Activated CD8-positive, alpha-beta T cell treated with anti-CD3 and anti-CD28 coated beads for 36 hours (primary cell): ENCODE measurements around the gene ACRV1. TPM values are rescaled to one million over a fixed set of nuclear protein-coding genes. Genes with fewer than 3 reads are reported as not detected.

Source experiments
- ATAC-seq: fragments of 200-7000 bp; cut with Tn5 transposase; one replicate; pipeline ENCODE4 v1.10.0; 2021; ENCODE audit warnings: mild to moderate bottlenecking, moderate library complexity
- CTCF ChIA-PET: fragments of 350-600 bp; sonication (Branson Sonifier 250); formaldehyde crosslinking; loops from one replicate; lab custom pipeline; 2021; ENCODE audit warnings: antibody characterized with exemption; lab: Charles Lee
- POLR2A ChIA-PET: fragments of 350-600 bp; sonication (Branson Sonifier 250); formaldehyde crosslinking; loops from one replicate; lab custom pipeline; 2021; ENCODE audit warnings: antibody characterized with exemption; lab: Charles Lee
- DNase-seq: peaks from one replicate; pipeline ENCODE4 v3.0.0-alpha.2; 2020
- H3K27ac Mint-ChIP-seq: one replicate; pipeline ENCODE4 v1.8.0; 2021; ENCODE audit warnings: mild to moderate bottlenecking, mixed read lengths
- H3K27me3 Mint-ChIP-seq: one replicate; pipeline ENCODE4 v1.8.0; 2021; ENCODE audit warnings: mixed read lengths
- H3K36me3 Mint-ChIP-seq: one replicate; pipeline ENCODE4 v1.8.0; 2021; ENCODE audit warnings: low read depth, mixed read lengths
- H3K4me1 Mint-ChIP-seq: one replicate; pipeline ENCODE4 v1.8.0; 2021; ENCODE audit warnings: low read depth, mixed read lengths
- H3K4me3 Mint-ChIP-seq: one replicate; pipeline ENCODE4 v1.8.0; 2021; ENCODE audit warnings: mild to moderate bottlenecking, moderate library complexity, mixed read lengths
- H3K9me3 Mint-ChIP-seq: one replicate; pipeline ENCODE4 v1.8.0; 2021; ENCODE audit warnings: mixed read lengths
- intact Hi-C: fragments of 100-400 bp; cut with micrococcal nuclease; formaldehyde crosslinking; loops from one replicate; pipeline ENCODE4 v1.10.0; 2022
- total RNA-seq, 2 experiments: library from RNA; stranded (reverse); gene quantifications; one replicate each; pipeline ENCODE4 v1.2.3, GENCODE V29; 2021
- TF ChIP-seq, protein P1 (sequence below): fragments of 200-600 bp; IDR thresholded peaks from one replicate; pipeline ENCODE4 v1.8.0; 2022; ENCODE audit warnings: antibody characterized with exemption, mild to moderate bottlenecking

The ACRV1 gene
- total RNA-seq, 2 experiments from 2014 or later = not detected

DNA sequence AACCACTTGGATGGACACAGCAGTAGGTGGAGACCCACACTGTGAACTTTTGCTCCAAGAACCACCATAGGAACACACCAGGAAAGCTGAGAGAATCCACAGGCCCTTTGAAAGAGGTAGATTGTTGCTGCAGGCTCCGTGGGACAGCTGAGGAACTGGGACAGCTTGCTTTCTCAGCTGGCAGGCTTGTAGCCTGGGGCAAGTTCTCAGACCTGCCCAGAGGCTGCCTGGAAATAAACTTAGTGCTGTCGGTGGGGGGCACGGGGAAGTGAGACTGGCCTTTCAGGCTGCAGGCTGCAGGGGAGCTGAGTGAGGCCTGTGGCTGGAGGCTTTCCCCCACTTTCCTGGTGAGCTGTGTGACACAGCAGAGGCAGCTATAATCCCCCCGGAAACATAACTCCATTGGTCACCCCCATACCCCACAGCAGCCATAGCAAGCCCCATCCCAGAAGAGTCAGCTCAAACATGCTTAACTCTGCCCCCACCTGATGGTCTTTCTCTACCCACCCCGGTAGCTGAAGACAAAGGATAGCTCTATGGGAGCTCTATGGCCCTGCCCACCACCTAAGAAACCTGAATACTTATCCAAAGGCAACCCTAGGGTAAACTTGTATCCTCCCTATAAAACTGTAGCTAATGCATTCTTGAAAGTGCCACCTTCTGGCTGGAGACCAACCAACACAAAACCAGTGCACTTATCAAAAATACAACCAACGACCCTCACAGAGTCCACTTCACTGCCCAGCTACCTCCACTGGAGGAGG is 21.4 kb upstream of the ACRV1 start:
- ATAC-seq (no peak), DNase-seq (no peak)
- no peak overlapping the region for H3K27ac Mint-ChIP-seq
- ChIA-PET POLR2A (no interaction called here), CTCF (interaction anchor here (1.0 kb wide), 1 partner anchor 173 kb away, joined by 4 read pairs; no protein-coding TSS in a partner anchor)
- H3K36me3 Mint-ChIP-seq = no peaks in the 10 kb centered on the region
- H3K4me1 Mint-ChIP-seq = no peaks in the 10 kb centered on the region
- H3K27me3 Mint-ChIP-seq = peaks cover 11% of the 10 kb centered on the region
- TF ChIP-seq, protein P1, sequence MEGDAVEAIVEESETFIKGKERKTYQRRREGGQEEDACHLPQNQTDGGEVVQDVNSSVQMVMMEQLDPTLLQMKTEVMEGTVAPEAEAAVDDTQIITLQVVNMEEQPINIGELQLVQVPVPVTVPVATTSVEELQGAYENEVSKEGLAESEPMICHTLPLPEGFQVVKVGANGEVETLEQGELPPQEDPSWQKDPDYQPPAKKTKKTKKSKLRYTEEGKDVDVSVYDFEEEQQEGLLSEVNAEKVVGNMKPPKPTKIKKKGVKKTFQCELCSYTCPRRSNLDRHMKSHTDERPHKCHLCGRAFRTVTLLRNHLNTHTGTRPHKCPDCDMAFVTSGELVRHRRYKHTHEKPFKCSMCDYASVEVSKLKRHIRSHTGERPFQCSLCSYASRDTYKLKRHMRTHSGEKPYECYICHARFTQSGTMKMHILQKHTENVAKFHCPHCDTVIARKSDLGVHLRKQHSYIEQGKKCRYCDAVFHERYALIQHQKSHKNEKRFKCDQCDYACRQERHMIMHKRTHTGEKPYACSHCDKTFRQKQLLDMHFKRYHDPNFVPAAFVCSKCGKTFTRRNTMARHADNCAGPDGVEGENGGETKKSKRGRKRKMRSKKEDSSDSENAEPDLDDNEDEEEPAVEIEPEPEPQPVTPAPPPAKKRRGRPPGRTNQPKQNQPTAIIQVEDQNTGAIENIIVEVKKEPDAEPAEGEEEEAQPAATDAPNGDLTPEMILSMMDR = no peak
- intact Hi-C loops = no loop called here
- no peak overlapping the region for H3K4me3 Mint-ChIP-seq
- H3K9me3 Mint-ChIP-seq = no peaks in the 10 kb centered on the region

DNA sequence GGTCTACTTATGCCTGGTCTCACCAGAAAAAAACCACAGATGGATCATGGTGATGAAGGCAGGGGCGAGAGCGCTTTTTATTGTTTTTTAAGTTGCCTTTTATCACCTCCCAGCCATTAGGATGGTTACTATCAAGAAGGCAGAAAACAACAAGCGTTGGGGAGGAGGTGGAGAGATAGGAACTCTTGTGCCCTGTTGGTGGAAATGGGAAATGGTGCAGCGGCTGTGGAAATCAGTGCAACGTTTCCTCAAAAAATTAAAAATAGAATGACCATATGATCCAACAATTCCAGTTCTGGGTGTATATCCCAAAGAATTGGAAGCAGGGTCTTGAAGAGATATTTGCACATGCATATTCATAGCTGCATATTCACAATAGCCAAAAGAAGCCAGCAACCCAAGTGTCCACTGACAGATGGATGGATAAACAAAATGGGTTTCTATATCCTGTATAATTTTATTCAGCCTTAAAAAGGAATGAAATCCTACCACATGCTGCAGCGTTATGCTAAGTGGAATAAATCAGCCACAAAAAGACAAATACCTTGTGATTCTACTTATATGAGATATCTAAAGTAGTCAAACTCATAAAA is 20.5 kb upstream of the ACRV1 start:
- H3K27ac Mint-ChIP-seq = no peak overlapping the region
- no peaks in the 10 kb centered on the region for H3K4me1 Mint-ChIP-seq
- no peak overlapping the region for H3K4me3 Mint-ChIP-seq
- H3K27me3 Mint-ChIP-seq = peaks cover 7% of the 10 kb centered on the region
- no peak for DNase-seq
- ChIA-PET POLR2A (no interaction called here), CTCF (no interaction called here)
- no peaks in the 10 kb centered on the region for H3K36me3 Mint-ChIP-seq
- TF ChIP-seq, protein P1 = no peak
- H3K9me3 Mint-ChIP-seq = no peaks in the 10 kb centered on the region
- ATAC-seq = no peak
- intact Hi-C loops = no loop called here

DNA sequence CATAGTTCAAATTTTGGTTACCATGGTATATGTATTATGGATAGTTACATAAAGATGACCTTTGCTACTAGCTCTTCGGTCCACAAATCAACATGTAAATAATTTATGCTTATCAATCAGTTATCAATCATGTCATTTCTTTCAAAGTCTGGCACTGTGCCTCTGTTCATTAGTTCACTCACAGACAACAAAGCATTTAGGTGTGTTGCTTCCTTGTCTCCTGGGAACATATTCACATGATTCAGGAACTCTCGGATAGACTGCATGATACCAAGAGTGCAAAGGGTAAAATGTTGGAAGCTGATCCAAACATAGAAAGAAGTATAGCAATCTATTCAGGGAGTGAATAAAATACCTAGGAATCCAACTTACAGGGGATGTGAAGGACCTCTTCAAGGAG is 14.3 kb upstream of the ACRV1 start:
- H3K27me3 Mint-ChIP-seq = peaks cover 2% of the 10 kb centered on the region
- POLR2A ChIA-PET = no interaction called here
- DNase-seq = no peak
- CTCF ChIA-PET = no interaction called here
- ATAC-seq = no peak
- H3K4me3 Mint-ChIP-seq = no peak overlapping the region
- intact Hi-C loops = loop anchor here (10.0 kb wide), 1 partner anchor 180 kb away; no protein-coding TSS in a partner anchor
- no peaks in the 10 kb centered on the region for H3K36me3 Mint-ChIP-seq
- no peak overlapping the region for H3K27ac Mint-ChIP-seq
- H3K9me3 Mint-ChIP-seq = no peaks in the 10 kb centered on the region
- H3K4me1 Mint-ChIP-seq = no peaks in the 10 kb centered on the region
- TF ChIP-seq, protein P1 = no peak

DNA sequence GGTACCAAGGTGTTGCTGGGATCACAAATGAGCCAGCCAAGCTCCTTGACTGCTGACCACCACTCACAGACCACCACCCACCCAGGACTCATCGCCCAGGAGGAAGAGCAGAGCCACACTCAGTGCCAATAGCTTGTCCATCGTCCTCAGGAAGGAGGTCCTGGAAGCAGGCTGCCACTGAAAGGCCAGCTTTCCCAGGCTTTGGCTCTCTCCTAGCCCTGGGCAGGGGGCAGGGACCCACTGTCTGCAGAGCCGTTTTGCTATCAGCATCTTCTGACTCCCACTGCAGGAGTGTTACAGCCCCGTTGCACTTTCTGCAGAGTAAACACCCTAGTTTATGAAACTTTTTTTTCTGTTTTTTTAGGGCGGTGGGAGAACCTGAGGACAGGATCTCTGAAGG is 12.2 kb upstream of the ACRV1 start:
- no peak for ATAC-seq
- Mint-ChIP-seq H3K4me1 (no peaks in the 10 kb centered on the region), H3K27me3 (no peaks in the 10 kb centered on the region), H3K9me3 (no peaks in the 10 kb centered on the region), H3K36me3 (no peaks in the 10 kb centered on the region), H3K27ac (no peak overlapping the region), H3K4me3 (no peak overlapping the region)
- DNase-seq = no peak
- CTCF ChIA-PET = no interaction called here
- TF ChIP-seq, protein P1 = no peak
- intact Hi-C loops = loop anchor here (10.0 kb wide), 1 partner anchor 182 kb away; no protein-coding TSS in a partner anchor
- POLR2A ChIA-PET = no interaction called here

DNA sequence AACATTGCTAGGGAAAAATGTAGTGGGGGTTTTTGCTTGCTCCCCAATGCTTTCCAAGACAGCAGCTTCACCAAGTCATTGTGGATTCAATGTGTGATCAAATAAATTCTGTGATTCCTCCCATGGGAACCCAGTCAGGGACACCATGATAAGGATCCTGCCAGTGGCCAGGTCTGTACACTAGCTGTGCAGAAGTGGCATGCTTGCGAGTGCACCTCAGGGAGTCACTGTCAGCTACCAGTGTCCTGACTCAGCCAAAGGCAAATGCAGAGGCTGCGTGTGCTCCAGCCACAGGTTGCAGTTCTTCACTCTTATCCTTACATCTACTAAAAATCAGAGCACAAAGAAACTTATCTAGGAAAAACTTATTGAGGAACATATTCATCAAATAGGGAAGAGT is 9.4 kb upstream of the ACRV1 start:
- ChIA-PET CTCF (no interaction called here), POLR2A (no interaction called here)
- DNase-seq = no peak
- no peaks in the 10 kb centered on the region for H3K9me3 Mint-ChIP-seq
- TF ChIP-seq, protein P1 = no peak
- intact Hi-C loops = loop anchor here (10.0 kb wide), 1 partner anchor 185 kb away; no protein-coding TSS in a partner anchor
- no peak for ATAC-seq
- no peaks in the 10 kb centered on the region for H3K27me3 Mint-ChIP-seq
- H3K4me3 Mint-ChIP-seq = no peak overlapping the region
- no peaks in the 10 kb centered on the region for H3K4me1 Mint-ChIP-seq
- H3K36me3 Mint-ChIP-seq = no peaks in the 10 kb centered on the region
- no peak overlapping the region for H3K27ac Mint-ChIP-seq
